GM12872 (cell line): ENCODE measurements around the gene TRIM45.

Experiments used
- TF ChIP-seq, protein P1 (sequence below): IDR thresholded peaks from 3 replicates; pipeline ENCODE4 v1.5.1; 2011; ENCODE audit warnings: low read depth, mild to moderate bottlenecking, low read length, moderate library complexity; ENCODE audit not compliant: insufficient read depth

TRIM45 gene

GRCh38 chr1:117107364-117107763 is 14.2 kb downstream of the TRIM45 start:
- TF ChIP-seq, protein P1, sequence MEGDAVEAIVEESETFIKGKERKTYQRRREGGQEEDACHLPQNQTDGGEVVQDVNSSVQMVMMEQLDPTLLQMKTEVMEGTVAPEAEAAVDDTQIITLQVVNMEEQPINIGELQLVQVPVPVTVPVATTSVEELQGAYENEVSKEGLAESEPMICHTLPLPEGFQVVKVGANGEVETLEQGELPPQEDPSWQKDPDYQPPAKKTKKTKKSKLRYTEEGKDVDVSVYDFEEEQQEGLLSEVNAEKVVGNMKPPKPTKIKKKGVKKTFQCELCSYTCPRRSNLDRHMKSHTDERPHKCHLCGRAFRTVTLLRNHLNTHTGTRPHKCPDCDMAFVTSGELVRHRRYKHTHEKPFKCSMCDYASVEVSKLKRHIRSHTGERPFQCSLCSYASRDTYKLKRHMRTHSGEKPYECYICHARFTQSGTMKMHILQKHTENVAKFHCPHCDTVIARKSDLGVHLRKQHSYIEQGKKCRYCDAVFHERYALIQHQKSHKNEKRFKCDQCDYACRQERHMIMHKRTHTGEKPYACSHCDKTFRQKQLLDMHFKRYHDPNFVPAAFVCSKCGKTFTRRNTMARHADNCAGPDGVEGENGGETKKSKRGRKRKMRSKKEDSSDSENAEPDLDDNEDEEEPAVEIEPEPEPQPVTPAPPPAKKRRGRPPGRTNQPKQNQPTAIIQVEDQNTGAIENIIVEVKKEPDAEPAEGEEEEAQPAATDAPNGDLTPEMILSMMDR: no peak

DNA sequence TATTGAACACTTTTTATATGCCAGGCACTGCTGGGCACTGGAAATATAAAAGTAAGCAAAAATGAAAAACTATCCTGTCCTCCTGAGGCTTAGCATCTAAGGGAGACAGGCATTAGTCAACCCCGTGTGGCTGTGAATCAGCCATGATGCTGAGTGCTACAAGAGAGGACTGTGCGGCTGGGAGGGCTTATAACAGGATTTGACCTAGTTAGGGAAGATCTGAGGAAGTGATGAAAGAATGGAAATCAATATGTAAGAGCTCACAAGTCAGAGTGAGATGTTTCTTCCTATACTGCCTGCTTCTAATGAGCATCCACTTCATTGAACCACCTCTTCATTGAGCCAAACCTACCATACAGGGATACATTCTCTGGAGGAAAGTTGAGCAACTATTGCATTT is 15.1 kb downstream of the TRIM45 start:
- TF ChIP-seq, protein P1: no peak

- TF ChIP-seq, protein P1: no peak
Measured at GRCh38 chr1:117105722-117106121, 15.8 kb downstream of the TRIM45 start.

DNA sequence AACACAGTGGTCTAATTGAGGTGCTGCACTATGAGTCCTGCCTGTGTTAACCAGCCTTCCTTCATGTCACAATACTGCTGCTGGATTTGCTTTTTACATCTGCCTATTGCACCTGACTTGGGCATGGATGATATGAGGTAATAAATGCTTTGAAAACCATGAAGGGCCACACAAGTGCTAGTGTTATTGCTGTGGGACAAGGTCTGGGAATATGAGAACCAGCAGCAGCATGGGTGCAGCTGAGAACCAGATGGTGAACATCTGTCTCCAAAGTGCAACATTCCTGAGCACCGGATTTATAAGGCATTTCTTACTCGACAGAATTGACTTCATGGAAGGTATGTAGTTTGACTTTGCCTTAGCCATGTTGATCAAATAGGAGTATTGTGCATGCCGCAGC is 16.6 kb downstream of the TRIM45 start:
- TF ChIP-seq, protein P1: no peak

DNA sequence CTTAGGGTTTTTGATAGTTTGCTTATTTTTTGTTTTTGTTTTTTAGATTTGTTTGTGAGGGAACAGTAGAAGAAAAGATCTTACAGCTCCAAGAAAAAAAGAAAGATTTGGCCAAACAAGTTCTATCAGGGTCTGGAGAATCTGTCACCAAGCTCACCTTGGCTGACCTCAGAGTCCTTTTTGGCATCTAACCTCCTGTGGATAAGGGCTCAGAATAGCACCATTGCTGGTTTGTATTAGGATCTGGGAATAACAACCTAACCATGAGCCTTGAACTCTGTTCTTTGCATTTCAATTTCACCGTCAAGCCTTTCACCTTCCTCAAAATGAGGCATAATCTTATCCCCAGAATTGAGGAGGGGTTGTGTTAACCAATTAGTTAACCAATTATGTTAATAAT is 20.2 kb downstream of the TRIM45 start:
- TF ChIP-seq, protein P1: no peak

DNA sequence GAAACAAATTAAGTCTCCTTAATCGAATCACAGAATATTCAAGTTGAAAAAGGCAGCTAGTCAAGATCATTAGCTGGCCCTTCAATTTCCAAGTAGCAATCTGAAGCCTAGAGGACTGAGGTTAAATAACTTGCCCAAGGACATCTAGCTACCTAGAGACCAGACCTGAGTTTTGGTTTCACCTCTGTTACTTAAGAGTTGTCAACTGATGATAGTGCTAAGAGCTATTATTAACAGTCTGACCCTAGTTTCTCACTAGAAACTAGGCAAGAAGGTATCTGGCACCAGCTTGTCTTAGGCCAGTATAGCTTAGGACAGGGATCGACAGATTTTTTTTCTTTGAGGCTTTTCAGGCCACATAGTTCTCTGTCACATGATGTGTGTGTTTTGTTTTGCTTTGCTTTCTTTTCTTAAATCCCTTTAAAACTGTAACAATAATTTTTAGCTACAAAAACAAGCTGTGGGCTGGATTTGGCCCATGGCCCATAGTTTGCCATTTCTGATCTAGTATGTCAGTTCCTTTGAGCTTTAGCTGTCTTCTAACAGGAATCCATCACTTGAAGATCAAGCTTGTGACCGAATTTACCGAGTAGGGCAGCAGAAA is 23.2 kb downstream of the TRIM45 start:
- TF ChIP-seq, protein P1: no peak

DNA sequence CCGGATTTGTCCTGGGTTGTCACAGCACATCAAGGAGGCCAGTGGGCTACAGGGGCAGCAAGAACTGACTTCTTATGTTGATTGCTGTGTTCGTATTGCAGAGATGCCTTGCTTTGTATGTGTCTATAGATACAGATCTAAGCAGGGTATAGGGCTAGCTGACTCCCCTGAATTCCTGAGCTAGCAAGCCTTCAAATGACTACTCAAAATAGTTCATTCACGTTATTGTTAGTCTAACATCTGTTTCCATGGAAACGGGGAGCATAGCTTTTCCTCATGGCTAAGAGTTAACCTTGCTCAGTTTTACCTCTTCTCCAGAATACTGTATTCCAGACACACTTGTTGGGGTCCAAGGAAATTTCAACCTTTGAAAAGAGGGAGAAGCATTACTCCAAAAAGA is 24.1 kb downstream of the TRIM45 start:
- TF ChIP-seq, protein P1: no peak
